ENCODE data around the gene CAMKK1. TPM values are rescaled to one million over a fixed set of nuclear protein-coding genes. Genes with fewer than 3 reads are reported as not detected.

Gene CAMKK1
- total and polyA plus RNA-seq, 2 experiments from 2014 or later: 4.3 to 7.1 TPM

GRCh38 chr17:3894911-3895343, 2.1 kb upstream of the CAMKK1 start (continued):
- TF ChIP-seq, protein P1, sequence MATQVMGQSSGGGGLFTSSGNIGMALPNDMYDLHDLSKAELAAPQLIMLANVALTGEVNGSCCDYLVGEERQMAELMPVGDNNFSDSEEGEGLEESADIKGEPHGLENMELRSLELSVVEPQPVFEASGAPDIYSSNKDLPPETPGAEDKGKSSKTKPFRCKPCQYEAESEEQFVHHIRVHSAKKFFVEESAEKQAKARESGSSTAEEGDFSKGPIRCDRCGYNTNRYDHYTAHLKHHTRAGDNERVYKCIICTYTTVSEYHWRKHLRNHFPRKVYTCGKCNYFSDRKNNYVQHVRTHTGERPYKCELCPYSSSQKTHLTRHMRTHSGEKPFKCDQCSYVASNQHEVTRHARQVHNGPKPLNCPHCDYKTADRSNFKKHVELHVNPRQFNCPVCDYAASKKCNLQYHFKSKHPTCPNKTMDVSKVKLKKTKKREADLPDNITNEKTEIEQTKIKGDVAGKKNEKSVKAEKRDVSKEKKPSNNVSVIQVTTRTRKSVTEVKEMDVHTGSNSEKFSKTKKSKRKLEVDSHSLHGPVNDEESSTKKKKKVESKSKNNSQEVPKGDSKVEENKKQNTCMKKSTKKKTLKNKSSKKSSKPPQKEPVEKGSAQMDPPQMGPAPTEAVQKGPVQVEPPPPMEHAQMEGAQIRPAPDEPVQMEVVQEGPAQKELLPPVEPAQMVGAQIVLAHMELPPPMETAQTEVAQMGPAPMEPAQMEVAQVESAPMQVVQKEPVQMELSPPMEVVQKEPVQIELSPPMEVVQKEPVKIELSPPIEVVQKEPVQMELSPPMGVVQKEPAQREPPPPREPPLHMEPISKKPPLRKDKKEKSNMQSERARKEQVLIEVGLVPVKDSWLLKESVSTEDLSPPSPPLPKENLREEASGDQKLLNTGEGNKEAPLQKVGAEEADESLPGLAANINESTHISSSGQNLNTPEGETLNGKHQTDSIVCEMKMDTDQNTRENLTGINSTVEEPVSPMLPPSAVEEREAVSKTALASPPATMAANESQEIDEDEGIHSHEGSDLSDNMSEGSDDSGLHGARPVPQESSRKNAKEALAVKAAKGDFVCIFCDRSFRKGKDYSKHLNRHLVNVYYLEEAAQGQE (IDR thresholded peaks at IDR 0.05; ENCODE audit: unreplicated experiment): no peak
- TF ChIP-seq EZH2phosphoT487 (IDR thresholded peaks at IDR 0.05; ENCODE audit: unreplicated experiment): no peak

GRCh38 chr17:3894188-3894587, 1.3 kb upstream of the CAMKK1 start:
- DNase-seq (ENCODE audit: low spot score): no peak
- H2AFZ ChIP-seq: no peak overlapping the region; the same call in 1 of the 2 replicates
- H3K27me3 Mint-ChIP-seq (ENCODE audit: insufficient read depth, low read depth, poor library complexity): peaks cover 24% of the 10 kb centered on the region
- peaks cover 21% of the 10 kb centered on the region for H3K4me1 ChIP-seq (ENCODE audit: insufficient read depth)
- peaks cover 3% of the 10 kb centered on the region; the same call in 1 of the 3 replicates for H3K9me3 Mint-ChIP-seq
- H3K79me2 ChIP-seq (replicated peaks; ENCODE audit: insufficient read depth): 0 out of 2 replicates have a peak, but pooled peaks cover 4% of the 10 kb centered on the region
- no peaks in the 10 kb centered on the region for H3K9me2 ChIP-seq (ENCODE audit: insufficient read depth)
- H3K27ac Mint-ChIP-seq: no peak overlapping the region
- H3K36me3 ChIP-seq (ENCODE audit: insufficient read depth): no peaks in the 10 kb centered on the region
- H3K36me3 Mint-ChIP-seq (ENCODE audit: low read depth): no peaks in the 10 kb centered on the region; the same call in 2 of the 3 replicates
- no peaks in the 10 kb centered on the region for H3K27me3 ChIP-seq (ENCODE audit: insufficient read depth)
- H4K20me1 ChIP-seq (replicated peaks; ENCODE audit: insufficient read depth): no peaks in the 10 kb centered on the region
- peak overlapping the region; percentile 79 for H3K4me3 Mint-ChIP-seq
- no peak for ATAC-seq
- H3K4me1 Mint-ChIP-seq: peaks cover 31% of the 10 kb centered on the region
- no peak overlapping the region for H3K4me2 ChIP-seq
- peaks cover 11% of the 10 kb centered on the region; the same call in 1 of the 2 replicates for H3F3A ChIP-seq (replicated peaks; ENCODE audit: low read depth)
- no peak overlapping the region; the same call in 1 of the 2 replicates for H3K4me3 ChIP-seq
- H3K27ac ChIP-seq (ENCODE audit: low read depth): no peak overlapping the region
- TF ChIP-seq ZNF462 (CRISPR knock-in tag; IDR thresholded peaks at IDR 0.05) (no peak), CREB1 (CRISPR knock-in tag; IDR thresholded peaks at IDR 0.05; ENCODE audit: low read depth) (no peak), ZNF331 (CRISPR knock-in tag; IDR thresholded peaks at IDR 0.05; ENCODE audit: low read depth) (no peak), STAT1 (IDR thresholded peaks at IDR 0.05; ENCODE audit: unreplicated experiment) (no peak), NANOG (IDR thresholded peaks at IDR 0.05; ENCODE audit: borderline replicate concordance) (no peak), JUNB (IDR thresholded peaks at IDR 0.05; ENCODE audit: unreplicated experiment) (no peak), CTCF (conservative IDR thresholded peaks at IDR 0.05; ENCODE audit: low read depth in 2 of 2) (no peak), POLR2AphosphoS5 (IDR thresholded peaks at IDR 0.05; ENCODE audit: low read depth) (no peak)
- TF ChIP-seq, protein P1 (IDR thresholded peaks at IDR 0.05; ENCODE audit: unreplicated experiment): no peak

All from GM23338 (cell line).